Measurements from ENCODE around the gene SLX4IP. TPM values are rescaled to one million over a fixed set of nuclear protein-coding genes. Genes with fewer than 3 reads are reported as not detected.

Gene SLX4IP
- total and polyA plus RNA-seq, 2 of the 13 experiments (the other 11 are each of a cell fraction or from before 2014, with no cell fraction given): 3.6 to 7.3 TPM

DNA sequence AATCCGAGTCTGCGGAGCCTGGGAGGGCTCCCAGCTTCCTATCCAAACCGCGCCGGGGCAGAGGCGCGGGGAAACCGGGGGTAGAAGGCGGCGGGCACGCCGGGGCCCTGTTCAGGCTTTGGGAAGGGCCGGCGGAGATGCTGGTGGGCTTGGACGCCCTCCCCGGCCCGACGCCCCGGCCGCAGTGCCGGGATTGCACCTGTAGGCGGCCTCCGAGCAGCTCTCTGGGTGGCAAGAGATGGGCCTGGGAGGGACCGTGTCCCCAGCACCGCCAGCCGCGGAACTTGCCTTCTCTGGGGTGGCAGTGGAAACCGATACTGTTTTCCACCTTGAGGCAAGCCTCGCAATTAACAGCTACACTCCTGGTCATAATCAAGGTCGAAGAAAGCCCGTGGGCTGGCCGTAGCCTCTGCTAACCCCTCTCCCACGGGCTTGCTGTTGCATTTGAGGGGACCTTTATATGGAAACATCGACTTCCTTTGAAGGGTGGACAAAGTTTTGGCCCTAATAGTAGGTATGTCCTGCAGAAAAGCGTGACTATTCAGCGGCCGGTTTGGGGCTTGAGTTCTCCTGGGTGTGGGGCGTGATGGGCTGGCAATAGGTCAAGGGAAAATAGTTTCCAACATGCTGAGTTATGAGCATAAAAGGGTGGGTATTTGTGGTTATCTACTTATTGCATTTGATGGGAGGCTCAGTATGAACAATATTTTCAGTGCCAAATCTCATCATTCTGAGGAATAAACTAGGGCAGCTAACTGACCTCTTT lies 239.8 kb downstream of the SLX4IP start (continued):
- TF ChIP-seq PREB (CRISPR knock-in tag; IDR thresholded peaks at IDR 0.05): no peak
- no peak for TF ChIP-seq ZNF468 (CRISPR knock-in tag; IDR thresholded peaks at IDR 0.05)
- peak; percentile 89 for TF ChIP-seq XRCC5 (optimal IDR thresholded peaks at IDR 0.05; ENCODE audit: low read length)
- TF ChIP-seq TRAFD1 (CRISPR knock-in tag; IDR thresholded peaks at IDR 0.05; ENCODE audit: borderline replicate concordance): no peak
- TF ChIP-seq SYNCRIP (IDR thresholded peaks at IDR 0.05; ENCODE audit: insufficient read depth, low read depth, low read length): no peak
- peak; percentile 26; the same call in 1 of the 2 replicates for TF ChIP-seq TFAP4 (IDR thresholded peaks at IDR 0.05; ENCODE audit: borderline replicate concordance, low read depth)
- TF ChIP-seq ERF (CRISPR knock-in tag; IDR thresholded peaks at IDR 0.05): no peak
- no peak for TF ChIP-seq SUZ12 (IDR thresholded peaks at IDR 0.05; ENCODE audit: low read depth, low read length)
- no peak for TF ChIP-seq SALL2 (CRISPR knock-in tag; IDR thresholded peaks at IDR 0.05)
- no peak for TF ChIP-seq TP53 (CRISPR knock-in tag; conservative IDR thresholded peaks at IDR 0.05)
- TF ChIP-seq DZIP1 (CRISPR knock-in tag; IDR thresholded peaks at IDR 0.05): no peak
- TF ChIP-seq ZFAT (CRISPR knock-in tag; conservative IDR thresholded peaks at IDR 0.05): peak; percentile 71; the same call in 1 of the 2 replicates
- TF ChIP-seq ZBTB42 (CRISPR knock-in tag; IDR thresholded peaks at IDR 0.05): no peak; the same call in 1 of the 2 replicates
- TF ChIP-seq, protein P1, sequence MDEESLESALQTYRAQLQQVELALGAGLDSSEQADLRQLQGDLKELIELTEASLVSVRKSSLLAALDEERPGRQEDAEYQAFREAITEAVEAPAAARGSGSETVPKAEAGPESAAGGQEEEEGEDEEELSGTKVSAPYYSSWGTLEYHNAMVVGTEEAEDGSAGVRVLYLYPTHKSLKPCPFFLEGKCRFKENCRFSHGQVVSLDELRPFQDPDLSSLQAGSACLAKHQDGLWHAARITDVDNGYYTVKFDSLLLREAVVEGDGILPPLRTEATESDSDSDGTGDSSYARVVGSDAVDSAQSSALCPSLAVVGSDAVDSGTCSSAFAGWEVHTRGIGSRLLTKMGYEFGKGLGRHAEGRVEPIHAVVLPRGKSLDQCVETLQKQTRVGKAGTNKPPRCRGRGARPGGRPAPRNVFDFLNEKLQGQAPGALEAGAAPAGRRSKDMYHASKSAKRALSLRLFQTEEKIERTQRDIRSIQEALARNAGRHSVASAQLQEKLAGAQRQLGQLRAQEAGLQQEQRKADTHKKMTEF (CRISPR knock-in tag; IDR thresholded peaks at IDR 0.05): peak; percentile 78
- no peak for TF ChIP-seq CEBPB (IDR thresholded peaks at IDR 0.05; ENCODE audit: borderline replicate concordance, low read depth, low read length)
- no peak for TF ChIP-seq ZNF782 (CRISPR knock-in tag; IDR thresholded peaks at IDR 0.05; ENCODE audit: borderline replicate concordance)
- TF ChIP-seq ZSCAN5A (CRISPR knock-in tag; IDR thresholded peaks at IDR 0.05; ENCODE audit: borderline replicate concordance): no peak
- TF ChIP-seq GTF2F1 (IDR thresholded peaks at IDR 0.05; ENCODE audit: low read length): 0 out of 2 replicates have a peak, but pooled peaks have one; percentile 36
- TF ChIP-seq PAF1 (CRISPR knock-in tag; IDR thresholded peaks at IDR 0.05): no peak
- no peak; the same call in 1 of the 2 replicates for TF ChIP-seq TBX2 (CRISPR knock-in tag; IDR thresholded peaks at IDR 0.05; ENCODE audit: borderline replicate concordance)
